ENCODE measurements around the gene INPP4B.
"Not testable (repeated sequence)": the region's sequence is repeated elsewhere in the genome, so short reads cannot be mapped to it uniquely, and the experiment has no call there.

Gene INPP4B

DNA sequence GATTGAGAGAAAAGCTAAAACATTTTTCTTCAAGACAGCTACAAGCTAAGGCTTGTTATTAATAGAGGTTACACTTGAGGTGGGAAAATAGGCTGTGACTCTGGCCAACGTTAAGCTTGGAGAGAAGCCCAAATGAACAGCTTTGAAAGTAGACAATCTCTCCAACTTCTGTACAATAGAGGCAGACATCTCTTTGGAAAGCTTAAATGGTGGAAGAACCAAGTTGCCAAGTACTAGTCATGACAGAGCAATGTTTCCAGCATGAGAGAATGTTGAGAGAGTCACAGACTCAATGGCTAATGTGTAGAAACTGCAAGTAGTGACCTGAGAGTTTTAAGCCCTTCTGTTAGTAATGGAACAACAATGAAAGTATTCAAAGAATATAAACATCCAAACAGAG lies 298.1 kb downstream of the INPP4B start:
- Mint-ChIP-seq H3K4me3 (no peak overlapping the region), H3K36me3 (no peaks in the 10 kb centered on the region), H3K9me3 (peaks cover 4% of the 10 kb centered on the region), H3K27ac (no peak overlapping the region), H3K4me1 (peaks cover 17% of the 10 kb centered on the region)
- no peak for ATAC-seq
- no peak for DNase-seq (ENCODE audit: low spot score in 2 of 2)

DNA sequence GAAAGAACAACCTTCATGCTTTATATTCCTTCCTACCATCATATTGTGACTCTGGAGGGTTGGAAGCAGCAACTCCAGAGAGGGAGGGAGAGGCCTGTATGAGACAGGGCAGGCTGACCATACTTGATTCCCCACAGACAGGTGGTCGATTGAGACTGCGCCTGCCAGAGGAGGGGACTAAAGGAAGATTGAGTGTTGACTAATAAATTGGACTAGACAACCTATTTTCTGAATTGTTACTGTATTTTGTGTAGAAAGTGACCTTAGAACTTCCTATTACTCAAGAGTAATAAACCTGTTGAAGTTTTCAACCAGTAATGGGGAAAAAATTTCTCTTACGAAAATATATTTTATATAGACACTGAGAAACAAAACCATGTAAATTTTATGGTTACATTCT lies 301.5 kb downstream of the INPP4B start:
- Mint-ChIP-seq H3K4me3 (no peak overlapping the region), H3K27ac (no peak overlapping the region), H3K9me3 (peaks cover 4% of the 10 kb centered on the region), H3K36me3 (no peaks in the 10 kb centered on the region), H3K4me1 (peaks cover 7% of the 10 kb centered on the region)
- DNase-seq (ENCODE audit: low spot score in 2 of 2) = no peak
- ATAC-seq = no peak

DNA sequence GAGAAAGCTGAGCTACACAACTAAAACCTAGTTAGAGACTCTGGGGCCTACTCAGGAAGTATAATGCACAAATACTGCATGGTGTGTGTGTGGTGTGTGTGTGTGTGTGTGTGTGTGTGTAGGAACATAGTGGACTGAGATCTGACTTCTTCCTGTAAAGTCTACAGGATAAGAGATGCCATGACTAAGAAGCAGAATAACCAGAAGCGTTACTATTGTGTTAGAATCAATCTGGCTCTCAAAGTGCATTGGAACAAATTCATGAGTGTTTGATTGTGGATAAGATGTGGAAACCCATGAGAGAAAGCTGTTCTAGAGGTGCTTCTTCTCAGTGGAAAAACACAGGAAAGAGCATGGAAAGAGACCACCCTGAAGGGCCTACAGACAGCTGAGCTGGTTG lies 302.1 kb downstream of the INPP4B start:
- H3K36me3 Mint-ChIP-seq = no peaks in the 10 kb centered on the region
- H3K4me1 Mint-ChIP-seq = peaks cover 1% of the 10 kb centered on the region
- H3K4me3 Mint-ChIP-seq = no peak overlapping the region
- H3K9me3 Mint-ChIP-seq = peaks cover 4% of the 10 kb centered on the region
- ATAC-seq (no peak), DNase-seq (ENCODE audit: low spot score in 2 of 2) (no peak)
- no peak overlapping the region for H3K27ac Mint-ChIP-seq

DNA sequence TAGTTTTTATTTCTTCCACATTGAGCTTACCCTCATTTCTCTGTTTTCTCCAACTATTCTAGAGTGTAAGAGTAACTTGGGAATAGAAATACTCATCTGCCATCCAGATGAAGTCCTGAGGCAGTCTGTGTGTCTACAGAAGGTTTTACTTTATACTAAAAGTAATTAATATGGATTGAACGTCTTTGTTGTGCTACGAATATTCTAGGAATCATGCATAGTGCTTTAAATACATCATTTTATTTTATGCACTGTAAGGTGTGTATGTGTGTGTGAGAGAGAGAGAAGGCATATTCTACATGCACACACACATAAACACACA lies 305.7 kb downstream of the INPP4B start:
- no peaks in the 10 kb centered on the region for H3K36me3 Mint-ChIP-seq
- no peak overlapping the region for H3K4me3 Mint-ChIP-seq
- DNase-seq (ENCODE audit: low spot score in 2 of 2) = no peak
- no peak for ATAC-seq
- no peak overlapping the region for H3K27ac Mint-ChIP-seq
- no peaks in the 10 kb centered on the region for H3K9me3 Mint-ChIP-seq
- no peaks in the 10 kb centered on the region for H3K4me1 Mint-ChIP-seq

DNA sequence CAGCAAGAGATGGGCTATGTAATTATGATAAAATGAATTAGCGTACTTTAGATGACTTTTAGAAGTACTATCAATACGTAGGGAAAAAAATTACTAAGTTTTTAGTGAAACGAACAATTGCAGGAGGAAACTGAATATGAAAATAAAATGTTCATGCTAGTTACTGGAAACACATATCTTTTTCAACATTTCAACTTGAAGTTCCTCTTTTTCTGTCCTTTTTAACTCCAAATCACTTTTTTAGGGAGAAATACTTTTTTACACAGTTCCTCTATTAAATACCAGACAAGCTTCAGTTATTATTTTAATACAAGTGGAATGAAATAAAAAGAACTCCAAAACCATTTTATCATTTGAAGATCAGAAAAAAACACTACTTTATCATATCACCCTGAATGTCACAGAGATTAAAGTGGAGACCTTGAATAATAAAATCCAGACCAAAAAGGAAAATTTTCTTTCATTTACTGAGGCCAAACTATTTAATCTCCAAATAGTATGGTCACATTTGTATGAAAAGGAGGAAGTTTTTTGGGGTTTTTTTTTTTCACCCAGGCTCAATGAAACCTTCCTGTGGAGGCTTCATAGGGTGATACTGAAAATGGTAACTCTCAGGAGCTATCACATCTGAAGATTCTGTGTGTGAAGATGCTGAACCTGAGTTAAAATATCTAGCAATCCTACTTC lies 306.2 kb downstream of the INPP4B start:
- Mint-ChIP-seq H3K4me3 (no peak overlapping the region), H3K4me1 (no peaks in the 10 kb centered on the region), H3K36me3 (no peaks in the 10 kb centered on the region), H3K27ac (no peak overlapping the region), H3K9me3 (no peaks in the 10 kb centered on the region)
- ATAC-seq (no peak), DNase-seq (ENCODE audit: low spot score in 2 of 2) (no peak)

DNA sequence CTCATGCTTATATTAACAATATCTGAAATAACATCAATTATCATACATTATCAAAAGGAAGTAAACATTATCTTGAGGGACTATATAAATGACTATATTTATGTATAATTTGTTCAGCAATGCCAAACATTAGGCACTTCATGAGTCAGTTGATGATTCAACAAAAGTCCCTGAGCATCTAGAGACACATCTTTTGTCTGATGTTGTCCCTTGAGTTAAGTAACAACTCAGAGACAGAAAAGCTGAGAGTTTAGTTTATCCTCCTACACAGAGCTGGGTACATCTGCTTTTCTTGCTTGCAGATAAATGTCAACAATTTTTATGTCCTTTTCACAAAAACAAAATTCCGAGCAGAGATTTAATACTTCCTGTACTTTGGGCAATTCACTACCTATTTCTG lies 311.1 kb downstream of the INPP4B start:
- DNase-seq (ENCODE audit: low spot score in 2 of 2) = no peak
- Mint-ChIP-seq H3K9me3 (no peaks in the 10 kb centered on the region), H3K27ac (no peak overlapping the region), H3K4me1 (peaks cover 7% of the 10 kb centered on the region), H3K4me3 (no peak overlapping the region), H3K36me3 (no peaks in the 10 kb centered on the region)
- ATAC-seq = peak; percentile 66

DNA sequence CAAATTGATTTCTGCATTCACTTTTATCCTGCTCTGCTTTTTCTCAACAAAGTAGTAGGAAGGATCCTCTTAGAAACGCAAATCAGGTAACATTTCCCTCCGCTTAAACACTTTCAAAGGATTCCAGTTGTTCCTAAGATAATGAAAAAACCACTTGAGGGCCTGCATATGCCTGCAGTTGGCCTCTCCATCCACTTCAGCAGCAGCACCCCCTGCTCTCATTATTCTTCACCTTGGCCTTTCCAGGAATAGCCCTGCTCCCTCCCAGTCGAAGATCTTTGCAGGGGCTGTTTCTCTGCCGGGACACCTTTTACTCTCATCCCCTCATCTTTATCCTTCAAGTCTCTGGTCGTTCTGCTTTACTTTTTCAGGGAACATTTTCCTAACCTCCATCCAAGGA lies 314.0 kb downstream of the INPP4B start:
- Mint-ChIP-seq H3K4me3 (no peak overlapping the region), H3K36me3 (no peaks in the 10 kb centered on the region), H3K9me3 (no peaks in the 10 kb centered on the region), H3K27ac (no peak overlapping the region), H3K4me1 (peaks cover 7% of the 10 kb centered on the region)
- no peak for DNase-seq (ENCODE audit: low spot score in 2 of 2)
- ATAC-seq = no peak

DNA sequence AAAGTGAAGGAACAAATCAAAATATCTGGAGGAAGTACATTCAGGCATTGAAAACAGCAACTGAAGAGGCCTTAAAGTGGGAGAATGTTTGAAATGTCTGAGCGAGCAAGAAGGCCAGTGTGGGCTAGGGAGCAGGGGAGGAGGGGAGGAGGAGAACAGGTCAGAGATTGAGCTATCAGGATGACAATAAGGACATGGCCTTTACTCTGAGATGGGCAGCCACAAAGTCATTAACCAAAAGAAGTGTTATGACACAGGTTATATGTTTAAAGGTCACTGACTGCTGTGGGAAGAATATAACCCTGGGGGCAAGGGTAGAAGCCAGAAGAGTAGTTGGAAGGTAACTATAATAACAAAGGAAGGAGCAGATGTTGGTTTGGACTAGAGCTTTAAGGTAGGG lies 315.4 kb downstream of the INPP4B start:
- H3K4me3 Mint-ChIP-seq = no peak overlapping the region
- DNase-seq (ENCODE audit: low spot score in 2 of 2) (no peak), ATAC-seq (no peak)

DNA sequence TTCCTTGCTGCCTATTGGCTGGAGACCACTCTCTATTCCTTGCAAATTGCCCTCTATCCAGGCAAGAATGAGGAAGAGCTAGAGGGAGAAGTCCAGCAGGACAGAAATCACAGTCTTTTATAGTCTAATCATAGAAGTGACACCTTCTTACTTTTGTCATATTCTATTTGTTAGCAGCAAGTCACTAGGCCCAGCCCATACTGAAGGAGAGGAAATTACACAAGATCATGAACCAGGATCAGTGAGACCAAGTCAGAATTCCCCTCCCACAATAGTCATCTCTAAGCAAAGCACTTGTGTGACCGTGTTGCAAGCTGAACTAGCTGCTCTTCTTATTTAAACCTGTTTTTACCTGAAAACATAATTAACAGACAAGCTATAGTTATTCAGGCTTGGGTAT lies 317.7 kb downstream of the INPP4B start:
- no peak overlapping the region for H3K27ac Mint-ChIP-seq
- H3K36me3 Mint-ChIP-seq = no peaks in the 10 kb centered on the region
- H3K4me1 Mint-ChIP-seq = peaks cover 7% of the 10 kb centered on the region
- H3K9me3 Mint-ChIP-seq = no peaks in the 10 kb centered on the region
- ATAC-seq (no peak), DNase-seq (ENCODE audit: low spot score in 2 of 2) (no peak)
- no peak overlapping the region for H3K4me3 Mint-ChIP-seq

More for the DNA sequence above, 315.4 kb downstream of the INPP4B start:
- H3K27ac Mint-ChIP-seq = no peak overlapping the region
- no peaks in the 10 kb centered on the region for H3K36me3 Mint-ChIP-seq
- no peaks in the 10 kb centered on the region for H3K9me3 Mint-ChIP-seq
- peaks cover 7% of the 10 kb centered on the region for H3K4me1 Mint-ChIP-seq

DNA sequence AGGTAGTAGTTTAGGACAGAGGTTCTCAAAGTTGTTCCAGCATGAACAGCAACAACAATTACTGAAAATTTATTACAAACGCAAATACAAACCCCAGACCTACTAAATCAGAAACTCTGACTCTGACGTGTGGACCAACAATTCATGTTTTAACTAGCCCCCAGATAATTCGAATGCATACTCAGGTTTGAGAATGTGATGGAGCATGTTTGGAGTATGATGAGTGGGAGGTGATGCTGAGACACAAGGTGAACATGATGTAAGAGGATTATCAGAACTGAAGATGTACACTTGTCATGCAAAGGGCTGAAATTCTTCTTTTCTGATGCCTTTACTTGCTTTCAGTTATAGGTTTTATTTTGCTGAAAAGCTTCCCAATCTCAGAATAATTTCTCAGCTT lies 323.0 kb downstream of the INPP4B start:
- H3K27ac Mint-ChIP-seq = no peak overlapping the region
- H3K4me1 Mint-ChIP-seq = no peaks in the 10 kb centered on the region
- H3K9me3 Mint-ChIP-seq = no peaks in the 10 kb centered on the region
- H3K36me3 Mint-ChIP-seq = no peaks in the 10 kb centered on the region
- DNase-seq (ENCODE audit: low spot score in 2 of 2) (no peak), ATAC-seq (peak; percentile 69)
- H3K4me3 Mint-ChIP-seq = no peak overlapping the region

DNA sequence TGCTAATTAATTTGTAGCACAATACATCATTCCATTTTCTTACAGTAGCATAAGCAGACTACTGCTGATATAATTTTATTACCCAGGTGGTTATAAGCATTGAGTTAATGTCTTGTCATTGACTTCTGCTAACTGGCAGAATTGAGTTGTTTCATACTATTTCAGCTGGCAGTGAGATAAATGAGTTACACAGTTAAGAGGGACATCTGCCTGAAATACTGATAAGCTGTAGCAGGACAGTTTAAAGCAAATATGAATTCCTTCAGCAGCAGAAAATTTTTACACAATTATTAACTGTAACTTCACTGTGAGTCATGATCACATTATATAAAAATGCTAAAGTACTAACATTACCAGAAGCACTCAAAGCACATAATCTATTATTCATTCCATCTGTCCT lies 326.8 kb downstream of the INPP4B start:
- no peaks in the 10 kb centered on the region for H3K36me3 Mint-ChIP-seq
- H3K27ac Mint-ChIP-seq = no peak overlapping the region
- H3K4me3 Mint-ChIP-seq = no peak overlapping the region
- H3K4me1 Mint-ChIP-seq = no peaks in the 10 kb centered on the region
- no peaks in the 10 kb centered on the region for H3K9me3 Mint-ChIP-seq
- no peak for DNase-seq (ENCODE audit: low spot score in 2 of 2)
- no peak for ATAC-seq

DNA sequence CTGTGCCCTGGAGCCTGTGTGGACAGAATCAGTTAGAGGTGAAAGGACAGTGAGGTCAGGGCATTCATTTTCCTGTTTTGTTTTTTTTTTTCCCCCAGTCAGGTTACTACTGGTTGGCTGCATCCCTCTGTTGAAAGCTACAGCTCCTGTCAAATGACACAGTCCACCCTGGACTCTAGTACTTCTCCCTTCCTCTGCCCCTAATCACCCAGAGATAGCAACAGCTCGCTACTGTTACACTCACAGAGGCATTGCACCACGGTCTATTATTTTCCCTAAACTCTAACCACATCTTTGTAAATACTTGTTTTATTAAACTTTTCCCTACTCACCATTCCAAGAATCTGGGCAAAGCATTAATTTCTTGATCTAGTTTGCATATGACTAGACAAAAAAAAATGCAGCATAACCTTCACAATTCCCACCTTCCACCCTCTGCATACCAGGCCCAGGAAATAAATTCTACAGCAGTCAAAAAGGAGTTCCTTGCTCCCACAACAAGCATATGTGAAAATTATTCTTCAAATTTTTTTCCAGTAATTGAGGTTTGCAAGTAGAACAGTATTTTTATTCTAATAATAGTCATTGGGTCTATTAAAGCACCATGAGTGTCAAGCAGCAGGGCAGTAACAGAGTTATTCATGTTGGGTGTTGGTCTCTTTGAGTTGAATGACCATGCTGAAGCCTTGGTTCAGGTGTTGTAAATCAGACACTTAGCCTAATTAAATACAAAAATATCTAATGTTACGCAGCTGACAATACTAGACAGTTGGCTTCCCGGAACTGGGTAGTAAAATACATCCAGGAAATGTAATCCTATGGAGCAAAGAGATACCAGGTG lies 329.2 kb downstream of the INPP4B start:
- no peak overlapping the region for H3K4me3 Mint-ChIP-seq
- ATAC-seq (no peak), DNase-seq (ENCODE audit: low spot score in 2 of 2) (no peak)
- H3K36me3 Mint-ChIP-seq = no peaks in the 10 kb centered on the region
- H3K9me3 Mint-ChIP-seq = no peaks in the 10 kb centered on the region
- H3K4me1 Mint-ChIP-seq = no peaks in the 10 kb centered on the region
- no peak overlapping the region for H3K27ac Mint-ChIP-seq

DNA sequence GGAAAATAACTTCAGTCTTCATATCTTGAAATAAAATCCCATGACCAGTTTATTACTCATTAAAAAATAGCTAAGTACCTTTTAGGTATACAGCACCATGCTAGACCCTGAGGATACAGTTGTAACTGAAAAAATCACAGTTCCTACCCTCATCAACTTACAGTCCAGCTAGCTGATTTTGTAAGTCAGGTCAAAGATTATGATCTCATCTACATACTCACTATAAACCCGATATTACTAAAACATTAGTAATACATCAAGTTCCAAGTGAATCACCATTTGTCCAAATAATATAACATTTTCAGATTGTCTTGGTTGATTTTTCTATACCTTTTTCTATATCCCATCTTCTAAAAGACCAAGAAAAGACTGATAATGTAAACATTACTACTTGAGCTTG lies 333.9 kb downstream of the INPP4B start:
- Mint-ChIP-seq H3K27ac (no peak overlapping the region), H3K4me3 (no peak overlapping the region), H3K36me3 (no peaks in the 10 kb centered on the region), H3K9me3 (no peaks in the 10 kb centered on the region), H3K4me1 (no peaks in the 10 kb centered on the region)
- DNase-seq (ENCODE audit: low spot score in 2 of 2) = no peak
- no peak for ATAC-seq

DNA sequence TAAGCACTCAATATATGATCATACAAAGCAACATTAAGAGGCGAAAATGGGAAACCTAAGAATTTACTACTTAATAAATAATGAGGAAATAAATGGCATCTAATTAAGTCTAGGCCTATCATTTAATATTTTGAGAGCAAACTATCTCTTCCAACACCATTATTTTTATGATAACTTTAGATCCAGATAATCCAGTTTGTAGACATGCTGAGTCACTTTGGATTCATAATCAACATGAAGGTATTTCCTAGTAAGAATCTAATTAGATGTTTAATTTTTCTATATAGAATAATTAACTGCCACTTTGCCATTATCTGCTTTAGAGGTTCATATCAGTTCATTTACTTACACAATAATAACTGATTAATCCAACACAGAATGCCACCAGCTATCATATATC lies 336.2 kb downstream of the INPP4B start:
- no peaks in the 10 kb centered on the region for H3K9me3 Mint-ChIP-seq
- H3K36me3 Mint-ChIP-seq = no peaks in the 10 kb centered on the region
- no peak overlapping the region for H3K4me3 Mint-ChIP-seq

DNA sequence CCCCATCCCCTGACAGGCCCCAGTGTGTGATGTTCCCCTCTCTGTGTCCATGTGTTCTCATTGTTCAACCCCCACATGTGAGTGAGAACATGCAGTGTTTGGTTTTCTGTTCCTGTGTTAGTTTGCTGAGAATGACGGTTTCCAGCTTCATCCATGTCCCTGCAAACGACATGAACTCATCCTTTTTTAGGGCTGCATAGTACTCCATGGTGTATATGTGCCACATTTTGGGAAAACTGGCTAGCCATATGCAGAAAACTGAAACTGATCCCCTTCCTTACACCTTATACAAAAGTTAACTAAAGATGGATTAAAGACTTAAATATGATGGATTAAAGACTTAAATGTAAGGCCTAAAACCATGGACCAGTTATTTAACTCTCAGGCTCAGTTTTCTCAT lies 336.7 kb downstream of the INPP4B start:
- H3K9me3 Mint-ChIP-seq; H3K4me3 Mint-ChIP-seq; H3K4me1 Mint-ChIP-seq; H3K27ac Mint-ChIP-seq; ATAC-seq; H3K36me3 Mint-ChIP-seq; DNase-seq (ENCODE audit: low spot score in 2 of 2): not testable (repeated sequence)

More for the DNA sequence above, 336.2 kb downstream of the INPP4B start:
- no peak for ATAC-seq
- Mint-ChIP-seq H3K4me1 (no peaks in the 10 kb centered on the region), H3K27ac (no peak overlapping the region)
- no peak for DNase-seq (ENCODE audit: low spot score in 2 of 2)

DNA sequence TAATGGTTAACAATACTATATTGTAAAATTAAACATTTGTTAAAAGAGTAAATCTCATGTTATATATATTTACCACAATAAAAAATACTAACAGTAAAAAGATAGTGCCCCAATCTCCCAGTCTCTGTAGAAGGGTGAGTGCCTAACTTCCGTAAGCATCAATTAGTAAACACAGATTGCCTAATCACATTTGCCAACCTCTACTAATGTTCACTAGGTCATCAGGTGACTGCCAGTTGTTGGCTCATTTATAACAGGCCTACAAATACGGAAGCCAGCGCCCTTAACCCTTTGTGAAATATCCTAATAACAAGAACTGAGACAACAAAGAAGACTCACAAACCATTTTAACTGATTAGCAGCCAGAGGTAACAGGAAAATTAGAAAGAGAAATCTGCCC lies 345.1 kb downstream of the INPP4B start:
- Mint-ChIP-seq H3K4me3 (no peak overlapping the region), H3K4me1 (no peaks in the 10 kb centered on the region), H3K36me3 (no peaks in the 10 kb centered on the region), H3K27ac (no peak overlapping the region), H3K9me3 (no peaks in the 10 kb centered on the region)
- no peak for DNase-seq (ENCODE audit: low spot score in 2 of 2)
- no peak for ATAC-seq
